Lung (tissue), 12 donors: ENCODE results near the gene RASGRP2. TPM values are rescaled to one million over a fixed set of nuclear protein-coding genes. Genes with fewer than 3 reads are reported as not detected.

Experiments
- ATAC-seq: fragments of 200-7000 bp; cut with Tn5 transposase; one replicate; pipeline ENCODE4 v1.9.1; 2020; ENCODE audit warnings: moderate number of reproducible peaks; ENCODE audit not compliant: insufficient read depth, low FRiP score
- DNase-seq, 3 donors: peaks; one replicate each; pipeline ENCODE4 v3.0.0-alpha.2; 2013 to 2017
- H3K27ac ChIP-seq, 2 donors: one replicate each; pipeline ENCODE4 v1.5.1; 2013; ENCODE audit warnings: mild to moderate bottlenecking in 2 of 2, moderate library complexity in 2 of 2, control low read depth in 1 of 2, inconsistent platforms in 1 of 2, low read depth in 1 of 2, low read length in 1 of 2
- H3K27me3 ChIP-seq, 3 donors: one replicate each; pipeline ENCODE4 v1.5.1; 2013; ENCODE audit warnings: low read length in 2 of 3; ENCODE audit not compliant: control insufficient read depth in 3 of 3, insufficient read depth in 3 of 3
- H3K36me3 ChIP-seq, 4 donors: one replicate each; pipeline ENCODE4 v1.5.1; 2013; ENCODE audit warnings: low read length in 4 of 4, mild to moderate bottlenecking in 1 of 4, moderate library complexity in 1 of 4; ENCODE audit not compliant: control insufficient read depth in 4 of 4, insufficient read depth in 4 of 4
- H3K4me1 ChIP-seq, 5 donors: one replicate each; pipeline ENCODE4 v1.5.1; 2013; ENCODE audit warnings: low read length in 5 of 5, mild to moderate bottlenecking in 2 of 5, moderate library complexity in 1 of 5; ENCODE audit not compliant: control insufficient read depth in 5 of 5, insufficient read depth in 5 of 5
- H3K4me3 ChIP-seq: one replicate; pipeline ENCODE4 v1.5.1; 2013; ENCODE audit warnings: mild to moderate bottlenecking, control low read depth, moderate library complexity
- H3K9ac ChIP-seq, 2 donors: one replicate each; pipeline ENCODE4 v1.5.1; 2013; ENCODE audit warnings: low read length in 2 of 2, control low read depth in 1 of 2; ENCODE audit not compliant: insufficient read depth in 1 of 2
- H3K9me3 ChIP-seq, 4 donors: one replicate each; pipeline ENCODE4 v1.5.1; 2013; ENCODE audit warnings: low read length in 3 of 4, mild to moderate bottlenecking in 1 of 4, moderate library complexity in 1 of 4; ENCODE audit not compliant: control insufficient read depth in 4 of 4, insufficient read depth in 3 of 4
- WGBS, 2 donors: extraction: QIAGEN DNeasy Blood & Tissue Kit; methylation state at CpG; one replicate each; pipeline ENCODE4 v1.1.7; 2013; 5-methylcytosine and 5-hydroxymethylcytosine counted together
- polyA plus RNA-seq, 2 donors: library from polyadenylated mRNA; stranded (reverse); fragments of 200-250 nt; gene quantifications; one replicate each; pipeline ENCODE4 v1.2.1, GENCODE V29; 2013
- total RNA-seq, 2 donors: library from RNA; depleted of rRNA in 1 of 2; stranded (reverse); fragments of >200 nt in 1 of 2; gene quantifications; one replicate each; pipeline ENCODE4 v1.2.1, GENCODE V29; 2014 to 2021
- TF ChIP-seq, protein P1 (sequence below): IDR thresholded peaks from 2 replicates; pipeline ENCODE4 v1.5.1; 2012; ENCODE audit warnings: mild to moderate bottlenecking; ENCODE audit errors: control extremely low read depth, extremely low read depth
- donor health status: control.
- donor health status: control.
- donor health status: Bipolar disorder and iron deficiency.
- donor health status: healthy.
- donor health status: DM: yes; HTN: yes; CAD: no.

RASGRP2 gene
- total and polyA plus RNA-seq, 4 donors = 20.0 to 46.4 (median 30.8) TPM

DNA sequence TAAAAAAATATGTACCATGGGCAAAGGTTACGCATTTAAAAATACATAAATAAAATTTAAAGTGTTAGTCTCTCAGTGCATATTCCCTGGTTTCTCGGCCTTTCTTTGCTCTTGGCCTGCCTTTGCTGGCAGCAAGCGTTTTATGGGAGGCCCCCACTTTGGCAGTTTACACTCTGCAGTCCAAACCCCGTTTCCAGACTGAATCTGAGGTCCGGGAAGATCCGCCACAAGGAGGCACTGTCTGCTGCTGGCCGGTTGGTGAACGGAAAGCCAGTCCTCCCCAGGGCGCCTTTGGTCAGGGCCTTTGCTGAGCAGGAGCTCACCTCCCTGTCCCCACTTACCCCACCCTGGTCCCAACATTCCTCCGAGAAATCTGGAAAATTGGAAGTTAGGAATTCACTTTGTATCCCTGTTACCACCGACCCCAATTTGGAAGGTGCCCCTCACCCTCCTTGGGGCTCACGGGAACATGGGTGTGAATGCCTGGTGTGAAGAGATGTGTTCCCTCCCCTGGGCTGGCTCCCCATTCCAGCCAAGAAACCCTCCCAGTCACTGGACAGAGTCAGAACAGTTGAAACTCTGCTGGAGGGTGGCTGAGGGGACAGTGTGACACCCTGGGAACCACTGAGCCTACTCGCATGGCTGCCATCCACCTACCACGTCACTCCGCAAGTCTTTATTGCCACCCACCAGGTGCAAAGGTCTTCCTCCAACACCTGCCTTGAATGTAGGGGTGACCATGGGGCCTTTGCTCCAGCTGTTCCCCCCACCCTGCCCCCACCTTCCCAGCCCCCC lies 43.8 kb upstream of the RASGRP2 start:
- Histone ChIP-seq H3K36me3 (peaks cover 0 to 18% (median 6%) of the 10 kb centered on the region in 4 donors), H3K9ac (no peak overlapping the region), H3K4me1 (no peaks in the 10 kb centered on the region), H3K27me3 (no peaks in the 10 kb centered on the region), H3K4me3 (no peak overlapping the region), H3K9me3 (no peaks in the 10 kb centered on the region), H3K27ac (no peak overlapping the region)
- WGBS, 2 donors = 44 to 50% methylated on average over 15 of the region's 15 CpGs
- ATAC-seq (peak; percentile 79), DNase-seq (peak; percentile 39 to 41 (median 39))
- TF ChIP-seq, protein P1, sequence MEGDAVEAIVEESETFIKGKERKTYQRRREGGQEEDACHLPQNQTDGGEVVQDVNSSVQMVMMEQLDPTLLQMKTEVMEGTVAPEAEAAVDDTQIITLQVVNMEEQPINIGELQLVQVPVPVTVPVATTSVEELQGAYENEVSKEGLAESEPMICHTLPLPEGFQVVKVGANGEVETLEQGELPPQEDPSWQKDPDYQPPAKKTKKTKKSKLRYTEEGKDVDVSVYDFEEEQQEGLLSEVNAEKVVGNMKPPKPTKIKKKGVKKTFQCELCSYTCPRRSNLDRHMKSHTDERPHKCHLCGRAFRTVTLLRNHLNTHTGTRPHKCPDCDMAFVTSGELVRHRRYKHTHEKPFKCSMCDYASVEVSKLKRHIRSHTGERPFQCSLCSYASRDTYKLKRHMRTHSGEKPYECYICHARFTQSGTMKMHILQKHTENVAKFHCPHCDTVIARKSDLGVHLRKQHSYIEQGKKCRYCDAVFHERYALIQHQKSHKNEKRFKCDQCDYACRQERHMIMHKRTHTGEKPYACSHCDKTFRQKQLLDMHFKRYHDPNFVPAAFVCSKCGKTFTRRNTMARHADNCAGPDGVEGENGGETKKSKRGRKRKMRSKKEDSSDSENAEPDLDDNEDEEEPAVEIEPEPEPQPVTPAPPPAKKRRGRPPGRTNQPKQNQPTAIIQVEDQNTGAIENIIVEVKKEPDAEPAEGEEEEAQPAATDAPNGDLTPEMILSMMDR = peak; percentile 55

DNA sequence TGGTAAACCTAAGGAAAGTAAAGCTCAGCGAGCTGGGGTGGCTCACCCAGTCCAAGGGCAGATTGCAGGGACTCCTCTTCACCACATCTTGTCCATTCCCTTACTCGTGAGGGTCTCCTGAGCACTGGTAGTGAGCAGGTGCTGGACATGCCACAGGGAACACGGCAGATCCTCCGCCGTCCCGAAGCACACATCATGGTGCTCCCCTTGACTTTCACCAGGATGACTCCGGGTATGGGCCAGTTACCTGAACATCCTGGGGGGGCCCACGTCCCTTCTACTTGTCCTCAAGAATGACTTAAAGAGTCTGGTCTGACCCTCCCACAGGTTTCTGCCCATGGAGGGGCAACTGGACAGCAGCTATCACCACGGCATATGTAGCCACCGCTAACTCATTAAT lies 42.4 kb upstream of the RASGRP2 start:
- no peak for DNase-seq
- 92 to 94% methylated on average over 10 of the region's 10 CpGs for WGBS, 2 donors
- H3K9ac ChIP-seq = no peak overlapping the region

DNA sequence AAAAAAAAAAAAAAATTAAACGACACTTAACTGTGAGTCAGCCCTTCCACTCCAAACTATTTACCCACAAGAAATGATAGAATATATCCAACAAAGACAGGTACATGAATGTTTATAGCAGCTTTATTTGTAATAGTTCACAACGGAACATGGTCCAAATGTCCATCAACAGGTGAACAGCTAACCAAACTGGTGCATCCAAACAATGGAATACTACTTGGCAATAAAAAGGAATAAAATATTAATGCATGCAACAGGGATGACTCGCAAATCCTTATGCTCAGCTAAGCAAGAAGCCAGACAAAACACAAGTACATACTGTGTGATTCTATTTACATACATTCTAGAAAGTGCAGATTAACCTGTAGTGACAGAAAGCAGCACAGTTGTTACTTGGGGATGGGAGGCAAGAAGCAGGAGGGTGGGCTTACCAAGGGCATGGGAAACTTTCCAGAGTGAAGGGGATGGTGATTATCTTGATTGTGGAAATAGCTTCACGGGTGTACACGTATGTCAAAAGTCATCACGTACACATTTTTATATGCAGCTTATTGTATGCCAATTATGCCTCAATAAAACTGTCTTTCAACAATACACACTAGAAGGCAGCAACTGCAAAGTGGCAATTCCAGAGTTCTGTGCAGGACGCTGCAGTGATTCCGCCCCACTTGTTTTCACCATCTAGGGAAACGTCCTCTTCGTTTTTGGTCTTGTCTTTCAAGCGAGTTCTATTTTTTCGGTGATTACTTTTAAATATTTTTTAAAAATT lies 41.1 kb upstream of the RASGRP2 start:
- peaks cover 0 to 10% (median 4%) of the 10 kb centered on the region in 4 donors for H3K36me3 ChIP-seq
- no peak overlapping the region for H3K4me3 ChIP-seq
- no peaks in the 10 kb centered on the region for H3K9me3 ChIP-seq
- TF ChIP-seq, protein P1 = no peak
- no peak overlapping the region for H3K27ac ChIP-seq
- 88 to 95% methylated on average over 12 of the region's 12 CpGs for WGBS, 2 donors
- H3K27me3 ChIP-seq = no peaks in the 10 kb centered on the region
- ATAC-seq (no peak), DNase-seq (no peak)
- no peaks in the 10 kb centered on the region for H3K4me1 ChIP-seq
- H3K9ac ChIP-seq = no peak overlapping the region

More for the DNA sequence above, 42.4 kb upstream of the RASGRP2 start:
- ATAC-seq = no peak
- Histone ChIP-seq H3K4me3 (no peak overlapping the region), H3K9me3 (no peaks in the 10 kb centered on the region), H3K4me1 (no peaks in the 10 kb centered on the region), H3K27me3 (no peaks in the 10 kb centered on the region), H3K27ac (no peak overlapping the region), H3K36me3 (peaks cover 0 to 11% (median 5%) of the 10 kb centered on the region in 4 donors)
- TF ChIP-seq, protein P1 = no peak
